ENCODE results near the gene DUSP2.

Gene DUSP2

DNA sequence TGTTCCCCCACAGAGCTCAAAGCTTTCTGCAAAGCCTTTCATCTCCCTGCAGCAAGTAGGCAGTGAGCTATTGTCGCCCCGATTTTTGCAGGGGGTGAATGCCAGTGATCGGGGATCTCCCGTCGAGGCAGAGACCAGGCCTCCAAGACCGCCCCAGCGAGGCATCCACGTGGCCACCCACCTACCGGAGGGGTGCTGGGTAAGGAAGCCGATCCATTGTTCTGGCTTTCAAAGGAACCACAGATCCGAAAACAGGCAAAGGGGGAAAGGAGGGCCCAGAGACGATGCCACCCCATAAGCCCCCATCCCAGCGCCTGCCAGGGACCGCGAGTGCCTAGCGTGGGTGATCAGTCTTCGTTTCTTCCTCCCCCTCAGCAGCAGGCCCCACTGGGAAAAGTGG is 31.3 kb downstream of the DUSP2 start:
- no peak for DNase-seq (ENCODE audit: low spot score)

DNA sequence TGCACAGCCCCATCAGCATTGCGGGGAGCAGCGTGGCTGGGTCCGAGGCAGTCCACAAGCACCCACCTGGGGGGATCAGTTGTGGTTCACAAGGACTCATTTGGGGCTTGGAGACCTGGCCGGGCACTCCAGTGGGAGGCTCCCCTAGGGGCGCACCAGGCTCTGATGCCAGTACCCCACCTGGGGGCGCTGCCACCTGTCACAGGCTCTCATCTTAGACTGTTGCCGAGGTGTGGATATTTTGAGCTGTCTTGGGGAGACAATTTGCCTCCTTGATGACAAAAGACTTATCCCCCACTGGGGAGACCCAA is 31.9 kb downstream of the DUSP2 start:
- no peak for DNase-seq (ENCODE audit: low spot score)

DNA sequence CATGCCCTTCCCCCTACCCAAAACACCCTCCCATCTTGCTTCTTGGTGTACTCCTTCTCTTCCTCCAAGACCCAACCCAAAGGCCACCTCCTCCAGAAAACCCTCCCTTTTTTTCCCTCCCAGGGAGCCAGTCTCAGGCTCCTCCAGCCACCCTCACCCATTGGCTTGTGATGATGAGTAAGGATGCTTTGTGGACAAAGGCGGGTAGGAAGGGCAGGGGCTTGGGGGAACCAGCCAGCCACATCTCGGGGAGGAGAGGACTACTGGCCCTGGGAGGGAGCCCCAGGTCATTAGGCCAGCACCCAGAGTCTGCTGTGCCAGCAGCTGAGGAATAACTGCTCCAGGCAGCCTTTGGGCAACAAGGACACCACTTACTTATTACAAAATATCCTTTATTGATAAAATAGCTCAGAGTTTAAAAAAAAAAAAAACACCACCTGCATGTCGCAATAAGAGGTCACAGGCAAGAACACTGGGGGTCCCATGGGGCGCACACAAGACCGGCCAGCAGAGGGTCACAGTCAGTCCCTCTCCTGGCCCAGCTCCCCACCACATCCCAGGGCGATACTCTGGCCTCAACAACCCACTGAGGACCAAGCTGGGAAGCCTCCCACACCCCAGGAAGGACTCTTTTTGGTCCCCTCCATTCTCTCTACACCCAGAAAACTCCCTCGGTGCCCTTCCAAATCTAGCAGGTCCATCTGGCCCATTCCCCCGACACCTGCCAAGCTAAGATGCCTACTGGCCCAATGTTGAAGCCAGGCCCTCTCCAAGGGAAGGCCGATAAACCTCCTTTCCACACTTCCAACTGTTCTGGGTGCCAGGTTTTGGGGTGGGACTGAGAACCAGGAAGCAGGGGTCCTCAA is 32.5 kb downstream of the DUSP2 start:
- DNase-seq (ENCODE audit: low spot score) = no peak

DNA sequence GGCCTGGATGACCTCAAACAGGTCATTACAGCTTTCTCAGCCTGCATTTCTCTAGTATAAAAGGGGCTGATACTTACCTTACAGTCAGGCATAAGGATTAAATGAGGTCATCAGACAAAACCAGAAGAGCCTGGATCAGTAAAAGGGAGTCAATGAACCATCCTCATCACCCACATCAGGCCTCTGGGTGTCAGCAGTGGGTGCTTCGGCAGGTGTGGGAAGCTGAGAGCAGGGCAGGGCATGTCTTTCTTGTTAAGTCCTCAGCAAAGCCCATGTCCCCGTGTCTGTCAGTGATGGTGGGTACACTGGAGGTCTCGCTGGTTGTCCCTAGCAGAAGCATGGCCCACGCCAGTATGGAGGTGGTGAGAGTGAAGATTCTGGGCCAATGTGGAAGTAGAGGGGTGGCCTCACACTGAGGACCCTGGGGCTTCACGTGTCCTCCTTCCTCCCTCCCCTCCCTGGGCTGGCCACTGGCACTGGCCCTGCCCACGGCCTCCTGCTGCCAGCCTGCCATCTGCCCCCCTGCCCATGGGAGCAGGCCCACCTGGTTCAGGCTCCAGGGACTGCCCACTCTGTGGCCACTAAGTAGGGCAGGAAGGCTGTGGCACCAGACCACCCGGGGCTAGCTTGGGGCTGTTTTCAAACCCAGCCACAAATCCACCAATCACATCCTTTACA is 33.3 kb downstream of the DUSP2 start:
- no peak for DNase-seq (ENCODE audit: low spot score)

DNA sequence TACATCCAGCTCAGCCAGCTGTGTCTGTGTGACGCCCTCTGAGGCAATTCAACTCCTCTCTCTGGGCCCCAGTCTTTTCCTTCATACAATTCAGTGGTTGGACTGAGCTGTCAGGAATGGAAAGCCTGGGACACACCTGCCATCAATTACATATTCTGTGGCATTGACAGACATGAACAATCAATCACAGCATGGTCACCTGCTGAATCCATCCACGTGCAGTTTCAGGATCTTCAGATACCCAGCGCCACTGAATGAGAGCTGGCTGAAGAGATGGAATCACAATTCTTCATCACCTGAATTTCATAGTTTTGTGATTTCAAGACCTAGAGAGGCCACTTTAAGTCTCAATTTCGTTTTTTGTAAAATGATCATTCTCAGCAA is 34.0 kb downstream of the DUSP2 start:
- DNase-seq (ENCODE audit: low spot score) = no peak

DNA sequence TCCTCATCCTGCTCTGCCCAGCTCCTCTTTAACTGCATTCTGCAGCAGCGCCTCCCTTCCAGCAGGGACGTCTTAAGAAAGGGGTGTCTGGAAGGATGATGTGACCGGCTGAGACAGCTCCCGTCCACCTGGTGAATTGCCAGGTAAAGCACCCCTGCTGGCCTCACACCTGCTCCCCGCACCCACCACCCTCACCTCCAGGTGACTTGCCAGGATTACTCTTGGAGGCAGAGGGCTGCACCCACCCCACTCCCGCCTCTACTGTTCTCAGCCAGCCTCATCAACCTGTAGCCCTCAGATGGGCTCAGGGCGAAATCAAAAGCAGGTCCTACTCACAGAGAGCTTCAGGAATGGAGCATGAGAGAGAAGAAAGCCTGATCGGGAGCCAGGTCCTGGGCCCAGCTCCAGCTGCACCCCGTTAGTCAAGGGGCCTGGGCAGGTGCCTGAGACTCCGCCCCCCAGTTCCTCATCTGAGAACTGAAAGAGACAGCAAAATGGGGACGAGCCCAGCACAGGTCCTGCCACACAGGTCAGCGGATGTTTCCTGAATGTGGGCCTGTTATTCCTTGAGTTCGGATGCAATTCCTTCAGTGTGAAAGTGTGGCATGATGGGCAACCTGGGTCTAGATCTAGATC is 34.5 kb downstream of the DUSP2 start:
- DNase-seq (ENCODE audit: low spot score) = no peak

DNA sequence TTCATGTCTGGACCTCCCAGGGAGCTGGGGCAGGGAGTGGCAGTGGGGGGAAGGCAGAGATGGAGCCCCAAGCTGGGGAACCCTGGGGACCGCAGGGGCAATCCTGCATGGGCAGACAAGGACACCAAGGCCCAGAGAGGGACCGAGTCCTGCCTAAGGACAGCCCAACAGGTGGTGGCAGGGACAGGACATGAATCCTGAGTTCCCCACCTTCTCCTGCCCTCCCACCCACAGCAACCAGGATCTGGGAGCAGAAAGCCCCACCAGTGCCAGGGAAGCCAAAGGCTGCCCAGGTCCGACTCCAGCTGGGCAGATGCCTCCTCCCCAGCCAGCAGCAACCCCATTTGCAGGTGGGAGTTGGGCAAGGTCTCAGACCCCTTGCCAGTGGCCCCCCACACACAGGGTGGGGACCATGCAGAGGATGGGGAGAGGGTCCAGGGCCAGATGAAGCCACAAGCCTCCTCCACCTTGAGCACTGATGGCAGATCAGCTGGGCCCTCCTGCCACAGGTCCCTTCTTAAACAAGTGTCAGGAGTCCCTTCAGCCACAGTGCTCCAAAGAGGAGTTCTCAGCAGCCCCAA is 35.2 kb downstream of the DUSP2 start:
- DNase-seq (ENCODE audit: low spot score) = no peak

DNA sequence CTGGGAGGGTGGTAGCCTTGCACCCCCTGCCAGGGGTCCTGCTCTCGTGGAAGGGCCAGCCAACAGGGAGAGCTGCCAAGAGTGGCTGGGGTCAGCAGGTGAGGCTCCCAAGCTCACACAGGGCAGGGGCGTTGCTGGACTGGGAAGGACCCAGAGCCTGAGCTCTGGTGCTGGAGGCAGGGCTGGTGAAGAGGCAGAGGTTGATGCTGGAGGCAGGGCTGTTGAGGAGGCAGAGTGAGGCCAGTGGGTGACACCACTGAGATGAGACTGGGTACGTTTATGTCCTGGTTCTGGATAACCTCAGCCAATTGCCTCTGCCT is 35.9 kb downstream of the DUSP2 start:
- no peak for DNase-seq (ENCODE audit: low spot score)

DNA sequence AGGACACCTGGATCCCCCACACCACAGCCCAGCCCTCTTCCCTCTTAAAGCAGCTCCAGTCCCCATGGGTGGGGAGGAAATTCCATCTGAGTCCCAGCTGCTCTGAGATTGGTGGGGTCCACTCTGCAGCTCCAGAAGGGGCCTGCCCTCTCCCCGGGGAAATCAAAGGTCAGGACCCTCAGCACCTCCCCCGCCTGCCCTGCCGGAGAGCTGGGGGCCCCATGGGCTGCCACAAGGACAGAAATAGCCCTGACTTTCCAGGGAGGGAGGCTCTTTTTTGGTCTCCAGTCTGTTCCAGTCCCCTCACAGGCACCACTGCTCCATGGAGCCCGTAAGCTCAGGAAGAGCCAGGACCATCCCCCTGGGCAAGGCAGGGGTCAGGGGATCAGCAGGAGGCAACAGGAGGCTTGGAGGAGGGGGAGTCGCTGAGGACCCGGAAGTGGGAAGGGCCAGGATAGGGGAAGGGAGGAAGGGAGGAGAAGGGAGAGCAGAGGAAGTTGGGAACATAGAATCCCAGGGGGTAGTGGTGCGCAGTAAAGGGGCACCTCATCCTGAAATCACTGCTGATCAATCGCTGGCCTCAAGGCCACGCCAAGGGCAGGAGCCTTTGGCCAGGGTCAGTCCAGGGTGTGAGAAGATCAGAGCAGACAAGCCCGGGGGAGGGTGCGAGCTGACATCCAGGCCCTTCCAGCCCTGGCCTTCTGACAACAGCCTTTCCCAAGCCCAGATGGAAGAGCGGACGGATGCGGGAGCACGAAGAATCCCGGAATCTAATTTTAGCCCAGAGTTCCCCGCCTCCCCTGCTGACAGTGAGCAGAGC is 36.5 kb downstream of the DUSP2 start:
- no peak for DNase-seq (ENCODE audit: low spot score)

DNA sequence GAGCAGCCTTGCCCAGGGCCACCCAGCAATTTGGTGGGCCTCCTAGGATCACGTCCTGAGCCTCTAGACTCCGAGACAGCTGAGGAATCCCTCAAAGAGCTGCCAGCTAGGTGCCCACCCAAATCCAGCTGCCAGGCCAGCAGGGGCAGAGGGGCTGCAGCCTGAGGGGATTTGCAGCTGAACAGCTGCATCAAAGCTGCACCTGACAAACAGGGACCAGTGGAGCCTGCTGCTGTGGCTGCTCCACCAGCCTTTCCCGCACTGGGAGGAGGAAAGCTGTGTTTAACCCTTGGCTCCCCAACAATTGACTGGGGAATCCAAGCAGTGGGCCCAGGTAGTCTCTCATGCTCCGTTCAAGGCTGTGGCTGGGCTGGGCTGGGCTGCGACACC is 37.1 kb downstream of the DUSP2 start:
- DNase-seq (ENCODE audit: low spot score) = no peak

DNA sequence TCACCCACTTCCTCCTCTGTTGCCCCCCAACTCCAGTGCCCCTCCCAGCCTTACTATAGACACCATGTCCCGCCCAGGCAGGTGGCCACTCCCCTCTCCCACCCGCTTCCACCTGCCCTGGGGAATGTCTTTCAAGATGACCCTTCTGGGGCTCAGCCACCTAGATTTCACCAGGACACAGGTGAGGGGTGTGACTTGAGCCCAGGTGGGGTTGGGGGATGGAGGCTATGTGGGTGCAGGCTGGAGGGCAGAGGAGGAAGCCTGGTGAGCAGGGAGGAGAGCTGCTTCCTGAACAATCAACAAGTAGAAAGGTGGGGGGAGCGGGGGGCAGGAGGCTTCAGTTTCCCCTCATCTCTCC is 37.6 kb downstream of the DUSP2 start:
- DNase-seq (ENCODE audit: low spot score) = no peak

DNA sequence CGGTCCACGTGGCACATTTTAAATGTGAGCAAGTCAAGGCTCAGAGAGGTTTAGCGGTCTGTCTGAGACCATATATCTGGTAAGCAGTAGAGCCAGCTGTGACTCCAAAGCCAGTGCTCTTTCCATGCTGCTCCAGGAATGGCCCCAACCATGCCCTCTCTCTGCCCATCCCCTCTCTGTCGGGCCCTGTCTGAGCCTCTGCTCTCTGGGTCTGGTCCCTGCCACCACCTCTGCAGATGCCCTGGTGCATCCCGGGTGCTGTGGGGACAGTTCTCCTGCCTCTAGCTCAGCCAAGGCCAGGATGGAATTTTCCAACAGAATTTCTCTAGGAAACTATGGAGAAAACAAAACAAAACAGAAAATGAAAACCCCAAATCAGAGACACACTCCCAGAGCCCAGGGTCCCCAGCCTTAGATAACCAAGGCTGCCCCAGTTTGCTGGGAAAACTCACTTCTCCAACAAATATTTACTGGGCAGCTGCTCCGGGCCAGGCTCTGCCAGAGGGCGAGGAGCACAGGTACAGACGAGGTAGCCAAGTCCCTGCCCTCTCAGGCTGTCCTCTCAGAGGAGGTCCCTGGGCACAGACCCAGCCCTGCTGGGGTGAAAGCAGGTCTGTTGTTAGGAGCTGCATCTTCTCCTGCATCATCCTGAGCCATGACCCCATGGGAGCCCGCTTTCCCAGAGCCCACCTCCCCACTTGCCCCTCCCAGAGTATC is 38.1 kb downstream of the DUSP2 start:
- DNase-seq (ENCODE audit: low spot score) = no peak

DNA sequence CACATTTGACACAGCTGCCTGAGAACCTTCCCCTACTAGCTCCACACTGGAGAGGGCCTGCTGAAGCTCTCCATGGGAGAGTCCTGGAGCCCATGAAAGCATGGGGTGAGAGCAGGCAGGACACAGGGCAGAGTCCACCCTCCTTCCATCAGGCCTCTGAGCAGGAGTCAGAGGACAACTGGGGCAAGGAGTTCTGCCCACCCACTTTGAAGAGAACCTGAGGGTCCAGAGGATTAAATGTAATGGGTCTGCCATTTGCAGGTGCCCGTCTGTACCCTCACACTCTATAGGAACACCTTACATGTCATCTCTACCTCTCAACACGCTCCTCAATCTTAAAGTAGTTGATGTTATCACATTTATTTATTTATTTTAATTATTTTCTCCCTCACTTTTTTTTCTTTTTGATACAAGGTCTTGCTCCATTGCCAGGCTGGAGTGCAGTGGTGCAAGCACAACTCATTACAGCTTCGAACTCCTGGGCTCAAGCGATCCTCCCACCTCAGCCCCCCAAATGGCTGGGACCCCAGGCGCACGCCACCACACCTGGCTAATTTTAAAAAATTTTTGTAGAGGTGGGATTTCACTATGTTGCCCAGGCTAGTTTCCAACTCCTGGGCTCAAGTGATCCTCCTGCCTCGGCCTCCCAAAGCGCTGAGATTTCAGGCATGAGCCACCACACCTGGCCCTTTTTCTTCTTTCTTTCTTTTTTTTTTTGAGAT is 39.1 kb downstream of the DUSP2 start:
- DNase-seq (ENCODE audit: low spot score) = no peak

DNA sequence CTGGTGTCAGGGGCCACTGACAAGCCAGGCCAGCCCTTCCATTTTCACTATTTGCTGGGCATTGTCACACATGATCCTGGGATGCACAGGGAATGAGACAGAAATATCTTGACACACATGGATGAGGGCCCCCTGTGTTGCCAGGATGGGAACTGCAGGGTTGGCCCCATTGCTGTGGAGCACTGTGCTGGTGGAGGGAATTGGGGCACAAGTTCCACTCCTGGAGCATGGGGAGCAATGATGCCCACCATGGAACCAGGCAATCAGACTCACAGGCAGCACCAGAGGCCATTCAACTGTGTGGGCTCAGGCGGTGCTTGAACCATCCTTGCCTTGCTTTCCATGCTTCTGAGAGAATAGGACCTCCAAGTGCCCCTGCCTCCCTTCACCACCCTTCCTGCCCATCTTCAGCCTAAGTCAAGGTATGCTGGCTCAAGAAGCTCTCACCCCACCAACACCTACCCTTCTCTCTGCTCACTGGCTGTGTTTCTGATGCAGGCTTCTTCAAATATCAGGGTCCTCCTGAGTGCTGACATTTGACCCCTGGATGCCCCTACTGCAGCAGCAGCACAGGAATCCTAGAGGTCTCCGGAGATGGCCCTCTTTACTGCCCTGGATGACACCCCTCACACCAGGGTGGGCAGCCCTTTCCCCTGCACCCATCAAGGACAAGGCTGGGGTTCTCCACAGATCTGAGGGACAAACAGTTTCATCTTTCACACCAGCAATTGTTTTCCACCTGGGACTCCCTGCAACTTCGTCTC is 39.9 kb downstream of the DUSP2 start:
- DNase-seq (ENCODE audit: low spot score) = no peak

DNA sequence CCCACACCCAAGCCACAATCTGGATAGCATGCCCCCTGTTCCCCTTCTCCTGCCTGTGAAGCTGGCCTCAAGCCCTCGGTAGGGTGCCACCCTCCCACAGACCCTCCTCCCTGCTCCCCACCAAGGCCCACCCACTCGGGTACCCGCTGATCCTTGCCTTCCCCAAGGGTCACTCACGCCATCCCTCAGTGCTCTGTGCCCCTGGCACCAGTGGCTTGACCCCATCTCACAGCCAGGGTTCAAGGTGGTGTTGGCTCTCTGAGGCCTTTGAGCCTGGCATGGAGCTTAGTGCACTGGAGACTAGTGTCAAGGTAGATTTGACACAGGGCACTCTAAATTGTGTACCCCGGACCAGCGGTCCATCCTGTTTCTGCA is 40.8 kb downstream of the DUSP2 start:
- DNase-seq (ENCODE audit: low spot score) = no peak

DNA sequence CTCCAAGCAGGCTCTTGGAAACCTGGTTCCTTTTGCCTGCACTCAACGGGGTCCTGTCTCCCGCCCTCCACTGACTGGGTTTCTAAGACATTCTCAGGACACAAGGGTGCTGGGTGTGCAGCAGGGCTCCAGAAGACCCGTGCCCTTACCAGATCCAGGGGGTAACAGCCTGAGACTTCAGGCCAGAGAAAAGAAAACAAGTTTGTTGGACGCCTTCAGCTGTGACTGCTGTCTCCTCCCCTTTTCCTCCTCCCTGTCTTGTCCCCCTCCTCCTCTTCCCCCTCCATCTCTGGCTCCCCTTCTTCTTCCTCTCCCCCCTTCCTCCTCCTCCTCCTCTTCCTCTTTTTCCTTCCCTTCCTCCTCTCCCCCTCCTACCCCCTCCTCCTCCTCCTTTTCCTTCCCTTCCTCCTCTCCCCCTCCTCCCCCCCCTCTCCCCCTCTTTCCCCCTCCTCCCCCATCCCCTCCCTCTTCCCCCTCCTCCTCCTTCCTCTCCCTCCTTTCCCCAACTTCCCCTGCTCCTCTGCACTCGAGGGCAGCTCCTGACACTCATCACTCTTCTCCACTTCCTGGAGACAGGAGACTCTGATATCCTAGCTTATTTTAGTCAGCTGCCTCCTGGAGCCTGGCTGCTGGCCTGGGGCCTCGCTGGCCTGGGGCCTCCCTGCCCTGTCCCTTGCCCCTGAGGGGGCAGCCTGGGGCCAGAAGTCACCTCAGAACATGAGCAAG is 41.3 kb downstream of the DUSP2 start:
- no peak for DNase-seq (ENCODE audit: low spot score)

DNA sequence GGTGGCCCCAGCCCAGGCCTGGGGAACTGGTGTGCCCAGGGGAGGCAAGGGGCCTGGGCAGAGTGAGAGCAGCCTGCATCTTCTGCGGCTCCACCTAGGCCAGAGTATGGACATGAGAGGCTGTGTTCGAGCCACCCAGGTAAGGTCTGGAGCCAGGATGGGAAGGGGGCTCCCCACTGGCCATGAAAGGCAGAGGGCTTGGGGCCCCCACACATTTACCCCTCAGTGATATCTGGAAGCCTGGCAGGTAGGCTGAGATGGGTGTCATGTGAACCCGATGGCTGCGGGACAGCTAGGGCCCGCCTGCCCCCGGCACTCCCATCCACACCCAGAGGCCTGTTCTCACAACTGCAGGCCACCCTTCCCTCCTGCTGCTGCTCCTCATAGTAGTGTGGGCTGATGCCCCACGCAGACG is 42.0 kb downstream of the DUSP2 start:
- DNase-seq (ENCODE audit: low spot score) = no peak

DNA sequence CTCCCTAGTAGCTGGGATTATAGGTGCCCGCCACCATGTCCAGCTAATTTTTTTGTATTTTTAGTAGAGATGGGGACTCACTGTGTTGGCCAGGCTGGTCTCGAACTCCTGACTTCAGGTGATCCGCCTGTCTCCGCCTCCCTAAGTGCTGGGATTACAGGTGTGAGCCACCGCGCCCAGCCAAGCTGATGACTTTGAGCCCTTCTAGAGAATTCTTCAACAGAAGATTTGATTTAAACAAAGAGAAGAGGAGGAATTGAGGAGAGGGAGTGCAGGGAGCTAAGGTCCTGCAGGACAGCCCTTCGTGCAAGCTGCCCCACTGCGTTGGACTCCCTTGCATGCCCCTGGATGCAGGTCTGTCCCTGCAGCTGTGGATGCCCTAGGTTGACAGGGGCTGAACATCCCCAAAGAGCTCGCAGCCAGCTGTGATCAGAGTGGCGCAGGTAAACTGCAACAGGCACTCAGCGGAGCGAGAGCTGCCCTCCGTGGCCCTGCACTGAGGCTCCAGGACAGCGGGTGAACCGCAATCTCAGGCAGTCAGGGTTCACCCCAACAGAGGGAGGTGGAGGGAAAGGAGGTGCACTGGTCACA is 42.5 kb downstream of the DUSP2 start:
- DNase-seq (ENCODE audit: low spot score) = no peak

DNA sequence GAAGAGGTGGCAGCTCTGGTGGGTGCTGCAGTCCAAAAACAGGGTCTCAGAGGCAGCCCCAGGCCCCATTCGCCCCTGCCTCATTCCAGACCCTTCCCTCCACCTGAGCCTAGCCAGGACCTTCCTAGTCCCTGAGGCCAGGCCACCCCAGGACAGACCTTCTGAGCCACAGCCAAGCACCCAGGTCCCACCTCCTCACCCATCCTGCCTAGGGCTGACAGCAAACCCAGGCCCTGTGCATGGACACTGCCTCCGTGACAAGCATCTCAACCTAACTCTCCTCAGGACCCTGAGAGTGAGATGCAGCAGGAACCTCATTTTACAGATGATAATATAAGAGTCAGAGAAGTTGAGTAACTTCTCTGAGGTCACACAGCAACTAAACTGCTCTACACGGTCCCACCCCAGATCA is 44.3 kb downstream of the DUSP2 start:
- no peak for DNase-seq (ENCODE audit: low spot score)
